ENCODE data around the gene GTF3C6.

The GTF3C6 gene

GRCh38 chr6:110934381-110934898, 24.1 kb upstream of the GTF3C6 start:
- H3F3A ChIP-seq (ENCODE audit: insufficient read depth, low read length): no peaks in the 10 kb centered on the region
- H3K4me2 ChIP-seq (ENCODE audit: low read depth, low read length): no peak overlapping the region
- no peaks in the 10 kb centered on the region for H3K79me2 ChIP-seq (ENCODE audit: low read length)
- no peaks in the 10 kb centered on the region for H3K36me3 ChIP-seq (replicated peaks; ENCODE audit: insufficient read depth, low read length)
- H3K4me1 ChIP-seq (ENCODE audit: low read length): no peaks in the 10 kb centered on the region
- no peaks in the 10 kb centered on the region for H3K9me3 ChIP-seq (replicated peaks; ENCODE audit: insufficient read depth, low read length)
- H3K27me3 ChIP-seq (replicated peaks; ENCODE audit: insufficient read depth, low read length): no peaks in the 10 kb centered on the region
- no peaks in the 10 kb centered on the region for H4K20me1 ChIP-seq (ENCODE audit: insufficient read depth, low read length)
- no peak for DNase-seq
- H3K27ac ChIP-seq (ENCODE audit: low read length): no peak overlapping the region
- H3K9ac ChIP-seq (ENCODE audit: low read length): no peak overlapping the region
- H3K9me2 ChIP-seq (replicated peaks; ENCODE audit: insufficient read depth, low read length): no peaks in the 10 kb centered on the region
- TF ChIP-seq EZH2phosphoT487 (IDR thresholded peaks at IDR 0.05; ENCODE audit: low read length) (no peak), CTCF (IDR thresholded peaks at IDR 0.05; ENCODE audit: low read length) (no peak), EZH2 (optimal IDR thresholded peaks at IDR 0.05; ENCODE audit: low read depth, low read length) (no peak)
- no peak overlapping the region for H2AFZ ChIP-seq (ENCODE audit: low read length)
- no peak overlapping the region for H3K4me3 ChIP-seq (ENCODE audit: low read length)

- H3K9ac ChIP-seq (ENCODE audit: low read length): no peak overlapping the region
- no peaks in the 10 kb centered on the region for H3F3A ChIP-seq (ENCODE audit: insufficient read depth, low read length)
- TF ChIP-seq EZH2phosphoT487 (IDR thresholded peaks at IDR 0.05; ENCODE audit: low read length) (no peak), CTCF (IDR thresholded peaks at IDR 0.05; ENCODE audit: low read length) (no peak), EZH2 (optimal IDR thresholded peaks at IDR 0.05; ENCODE audit: low read depth, low read length) (no peak)
- H4K20me1 ChIP-seq (ENCODE audit: insufficient read depth, low read length): no peaks in the 10 kb centered on the region
- no peaks in the 10 kb centered on the region for H3K9me2 ChIP-seq (replicated peaks; ENCODE audit: insufficient read depth, low read length)
- no peaks in the 10 kb centered on the region for H3K27me3 ChIP-seq (replicated peaks; ENCODE audit: insufficient read depth, low read length)
- H2AFZ ChIP-seq (ENCODE audit: low read length): no peak overlapping the region
- no peaks in the 10 kb centered on the region for H3K36me3 ChIP-seq (replicated peaks; ENCODE audit: insufficient read depth, low read length)
- DNase-seq: no peak
- H3K4me3 ChIP-seq (ENCODE audit: low read length): no peak overlapping the region
- H3K4me1 ChIP-seq (ENCODE audit: low read length): no peaks in the 10 kb centered on the region
- H3K9me3 ChIP-seq (replicated peaks; ENCODE audit: insufficient read depth, low read length): no peaks in the 10 kb centered on the region
- no peak overlapping the region for H3K27ac ChIP-seq (ENCODE audit: low read length)
- no peaks in the 10 kb centered on the region for H3K79me2 ChIP-seq (ENCODE audit: low read length)
- H3K4me2 ChIP-seq (ENCODE audit: low read depth, low read length): no peak overlapping the region
These were observed 23.3 kb upstream of the GTF3C6 start for GRCh38 chr6:110935171-110935570.

- Histone ChIP-seq H4K20me1 (ENCODE audit: insufficient read depth, low read length) (no peaks in the 10 kb centered on the region), H3K4me2 (ENCODE audit: low read depth, low read length) (no peak overlapping the region), H3K9me2 (replicated peaks; ENCODE audit: insufficient read depth, low read length) (no peaks in the 10 kb centered on the region), H3K36me3 (replicated peaks; ENCODE audit: insufficient read depth, low read length) (no peaks in the 10 kb centered on the region), H3K27ac (ENCODE audit: low read length) (no peak overlapping the region), H3K4me1 (ENCODE audit: low read length) (no peaks in the 10 kb centered on the region), H2AFZ (ENCODE audit: low read length) (no peak overlapping the region), H3K9ac (ENCODE audit: low read length) (no peak overlapping the region), H3K27me3 (replicated peaks; ENCODE audit: insufficient read depth, low read length) (no peaks in the 10 kb centered on the region), H3K4me3 (ENCODE audit: low read length) (no peak overlapping the region), H3K9me3 (replicated peaks; ENCODE audit: insufficient read depth, low read length) (no peaks in the 10 kb centered on the region), H3K79me2 (ENCODE audit: low read length) (no peaks in the 10 kb centered on the region), H3F3A (ENCODE audit: insufficient read depth, low read length) (no peaks in the 10 kb centered on the region)
- TF ChIP-seq EZH2 (optimal IDR thresholded peaks at IDR 0.05; ENCODE audit: low read depth, low read length): no peak
- no peak for TF ChIP-seq EZH2phosphoT487 (IDR thresholded peaks at IDR 0.05; ENCODE audit: low read length)
- no peak for TF ChIP-seq CTCF (IDR thresholded peaks at IDR 0.05; ENCODE audit: low read length)
- DNase-seq: no peak
These were observed 20.3 kb upstream of the GTF3C6 start for GRCh38 chr6:110938171-110938570.
